A204.1 (cell line): ENCODE measurements around the gene SPATA25.
"Not testable (repeated sequence)": the region's sequence is repeated elsewhere in the genome, so short reads cannot be mapped to it uniquely, and the experiment has no call there.

Source experiments
- FAIRE-seq: peaks from 2 replicates; lab custom pipeline; 2012; peaks lifted over from hg19 to GRCh38; lab: Jason Lieb, UNC

The SPATA25 gene

GRCh38 chr20:45892828-45893500 lies 5.5 kb upstream of the SPATA25 start:
- no peak for FAIRE-seq

DNA sequence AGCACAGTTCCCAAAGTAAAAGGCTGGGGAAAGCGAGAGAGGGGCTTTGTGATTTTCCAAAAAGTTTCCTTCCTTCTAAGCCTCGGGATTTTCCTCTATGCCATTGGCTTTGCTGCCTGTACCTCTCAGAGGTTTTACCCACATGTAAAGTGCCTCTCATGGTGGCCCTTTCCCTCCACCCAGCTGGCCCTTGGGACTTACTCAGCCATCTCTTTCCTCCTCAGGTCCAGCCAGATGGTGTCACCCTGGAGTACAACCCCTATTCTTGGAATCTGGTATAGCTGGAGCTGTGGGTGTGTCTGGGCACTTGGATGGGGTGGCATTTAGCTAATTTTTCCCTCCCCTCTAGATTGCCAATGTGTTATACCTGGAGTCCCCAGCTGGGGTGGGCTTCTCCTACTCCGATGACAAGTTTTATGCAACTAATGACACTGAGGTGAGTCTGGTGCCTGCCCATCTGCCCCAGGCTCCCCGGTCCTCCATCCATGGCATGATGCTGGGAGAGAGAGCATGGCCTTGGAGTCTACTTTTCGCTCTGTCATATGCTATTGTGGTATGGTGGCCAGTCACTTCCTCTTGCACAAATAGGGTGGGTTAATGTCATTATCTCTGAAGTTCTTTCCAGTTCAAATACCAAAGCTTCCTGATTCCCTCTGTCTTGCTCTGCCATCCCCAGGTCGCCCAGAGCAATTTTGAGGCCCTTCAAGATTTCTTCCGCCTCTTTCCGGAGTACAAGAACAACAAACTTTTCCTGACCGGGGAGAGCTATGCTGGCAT lies 4.8 kb upstream of the SPATA25 start:
- no peak for FAIRE-seq

GRCh38 chr20:45890985-45891983 lies 3.9 kb upstream of the SPATA25 start, which contains the start of the genes CTSA and NEURL2:
TSS of gene CTSA (plus strand) at chr20:45891335. CDS start at chr20:45891569, 234 bp downstream.
TSS of gene NEURL2 (minus strand) at chr20:45891208. CDS start at chr20:45890991, 217 bp downstream.
- FAIRE-seq, result no peak

- no peak for FAIRE-seq
Measured at GRCh38 chr20:45890077-45890984, 2.9 kb upstream of the SPATA25 start.

GRCh38 chr20:45888681-45889080 lies 1.3 kb upstream of the SPATA25 start:
- no peak for FAIRE-seq

GRCh38 chr20:45886590-45887345 lies 654 bp downstream of the SPATA25 start:
- FAIRE-seq, result no peak

- no peak for FAIRE-seq
Measured at GRCh38 chr20:45883100-45883469, 4.3 kb downstream of the SPATA25 start.

GRCh38 chr20:45882469-45883099 lies 4.8 kb downstream of the SPATA25 start:
- no peak for FAIRE-seq

- peak; percentile 96 for FAIRE-seq
Measured at GRCh38 chr20:45880988-45881788, 6.2 kb downstream of the SPATA25 start, which contains the start of gene ZSWIM1. TSS of gene ZSWIM1 (plus strand) at chr20:45881227. CDS start at chr20:45882593, 1,366 bp downstream.

- no peak for FAIRE-seq
Measured at GRCh38 chr20:45878076-45878761, 9.2 kb downstream of the SPATA25 start.

GRCh38 chr20:45874576-45874975 lies 12.8 kb downstream of the SPATA25 start:
- no peak for FAIRE-seq

DNA sequence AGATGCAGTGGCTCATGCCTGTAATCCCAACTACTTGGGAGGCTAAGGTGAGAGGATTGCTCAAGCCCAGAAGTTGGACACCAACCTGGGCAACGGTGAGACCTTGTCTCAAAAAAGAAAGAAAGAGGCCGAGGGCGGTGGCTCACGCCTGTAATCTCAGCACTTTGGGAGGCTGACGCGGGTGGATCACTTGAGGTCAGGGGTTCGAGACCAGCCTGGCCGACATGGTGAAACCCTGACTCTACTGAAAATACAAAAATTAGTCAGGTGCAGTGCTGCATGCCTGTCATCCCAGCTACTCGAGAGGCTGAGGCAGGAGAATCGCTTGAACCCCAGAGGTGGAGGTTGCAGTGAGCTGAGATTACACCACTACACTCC lies 13.3 kb downstream of the SPATA25 start:
- FAIRE-seq, result not testable (repeated sequence)

DNA sequence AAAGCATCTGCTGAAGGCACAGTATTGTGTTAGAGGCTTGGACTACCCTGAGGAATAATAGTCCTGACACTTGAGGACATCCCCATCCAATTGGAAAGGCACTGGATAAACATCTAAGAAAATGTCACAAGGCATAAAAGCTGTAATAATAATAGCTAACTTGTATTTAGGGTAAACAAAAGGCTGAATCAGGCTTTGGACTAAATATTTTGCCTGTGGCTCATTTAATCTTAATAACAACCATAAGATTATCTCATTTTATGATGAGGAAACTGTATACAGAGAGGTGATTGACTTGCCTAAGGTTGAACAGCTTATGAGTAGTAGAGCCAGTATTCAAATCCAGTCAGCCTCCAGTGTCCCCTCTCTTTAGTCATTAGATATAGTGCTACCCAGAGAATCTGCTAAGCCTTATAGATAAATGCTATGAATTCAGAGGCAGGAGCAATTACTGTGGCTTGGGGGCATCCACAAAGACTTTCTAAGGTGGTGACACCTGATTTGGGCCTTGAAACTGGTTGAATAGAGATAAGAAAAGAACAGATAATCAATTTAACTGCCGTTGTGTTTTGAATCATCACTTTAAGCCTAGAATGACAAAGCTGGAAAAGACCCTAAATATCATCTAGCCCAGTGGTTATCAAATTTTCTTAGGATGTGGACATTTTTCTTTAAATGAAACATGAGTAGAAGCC lies 13.9 kb downstream of the SPATA25 start:
- FAIRE-seq, result no peak

- no peak for FAIRE-seq
Measured at GRCh38 chr20:45872626-45873025, 14.8 kb downstream of the SPATA25 start.

DNA sequence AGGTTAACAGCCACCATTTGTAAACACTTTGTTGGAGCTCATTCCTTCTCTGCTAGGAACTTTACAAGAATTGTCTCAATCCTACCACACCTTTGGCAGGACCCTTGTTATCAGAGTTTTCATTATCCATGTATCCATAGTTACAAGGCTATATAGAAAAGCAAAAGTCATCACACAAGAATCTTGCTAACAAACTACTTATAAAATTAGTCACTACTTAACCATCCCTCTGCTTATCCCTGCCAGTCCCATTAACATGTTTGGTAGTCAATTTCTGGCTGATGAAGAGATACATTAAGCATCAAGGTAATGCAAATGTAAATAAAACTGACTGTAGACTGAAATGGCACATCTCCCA lies 19.6 kb downstream of the SPATA25 start:
- no peak for FAIRE-seq

GRCh38 chr20:45867136-45867818 lies 20.1 kb downstream of the SPATA25 start:
- FAIRE-seq, result no peak

- no peak for FAIRE-seq
Measured at GRCh38 chr20:45866454-45866853, 21.0 kb downstream of the SPATA25 start.
